Muscle of leg (tissue), 11 donors: ENCODE measurements around the gene TEAD3. TPM values are rescaled to one million over a fixed set of nuclear protein-coding genes. Genes with fewer than 3 reads are reported as not detected.

Experiments
- DNase-seq: peaks from one replicate; pipeline ENCODE4 v3.0.0; 2013
- H3K27ac ChIP-seq: one replicate; pipeline ENCODE4 v1.5.1; 2013; ENCODE audit warnings: mild to moderate bottlenecking, low read length, control low read depth
- H3K27me3 ChIP-seq: one replicate; pipeline ENCODE4 v1.6.1; 2013; ENCODE audit warnings: low read length; ENCODE audit not compliant: control insufficient read depth, insufficient read depth
- H3K36me3 ChIP-seq: one replicate; pipeline ENCODE4 v1.6.1; 2013; ENCODE audit warnings: low read length; ENCODE audit not compliant: control insufficient read depth, insufficient read depth
- H3K4me1 ChIP-seq: one replicate; pipeline ENCODE4 v1.6.1; 2013; ENCODE audit warnings: low read length; ENCODE audit not compliant: control insufficient read depth, insufficient read depth
- H3K4me3 ChIP-seq: one replicate; pipeline ENCODE4 v1.5.1; 2013; ENCODE audit warnings: low read length, control low read depth
- H3K9me3 ChIP-seq: replicated peaks from 2 replicates; pipeline ENCODE4 v1.6.1; 2013; ENCODE audit warnings: low read depth, low read length; ENCODE audit not compliant: control insufficient read depth
- WGBS: methylation state at CpG from one replicate; pipeline ENCODE4 v1.1.5; 2013; ENCODE audit warnings: missing lambda C conversion rate; ENCODE audit not compliant: insufficient coverage; 5-methylcytosine and 5-hydroxymethylcytosine counted together
- polyA plus RNA-seq, 8 donors: library from polyadenylated mRNA; unstranded; fragments of 120-200 nt; gene quantifications; one replicate each; pipeline versions ENCODE4 v1.2.1 to v1.2.3, GENCODE V29; 2013; ENCODE audit warnings: inconsistent platforms in 1 of 8, low replicate concordance in 1 of 8; ENCODE audit not compliant: insufficient read length in 8 of 8, insufficient read depth in 1 of 8
- total RNA-seq: library from RNA; stranded (reverse); fragments of 120-200 nt; gene quantifications from one replicate; pipeline ENCODE4 v1.2.4, GENCODE V29; 2013

The TEAD3 gene
- total and polyA plus RNA-seq, 9 donors, result 20.6 to 76.6 (median 52.2) TPM

GRCh38 chr6:35492974-35493284, 4.0 kb downstream of the TEAD3 start:
- Histone ChIP-seq H3K9me3 (no peaks in the 10 kb centered on the region), H3K27ac (peak overlapping the region; percentile 89), H3K36me3 (peaks cover 2% of the 10 kb centered on the region), H3K27me3 (peaks cover 16% of the 10 kb centered on the region), H3K4me1 (peaks cover 77% of the 10 kb centered on the region), H3K4me3 (no peak overlapping the region)
- no peak for DNase-seq
- 59% methylated on average over 3 of the region's 7 CpGs for WGBS

- H3K27ac ChIP-seq, result peak overlapping the region; percentile 89
- no peaks in the 10 kb centered on the region for H3K9me3 ChIP-seq
- H3K36me3 ChIP-seq, result peaks cover 2% of the 10 kb centered on the region
- H3K4me3 ChIP-seq, result no peak overlapping the region
- H3K4me1 ChIP-seq, result peaks cover 77% of the 10 kb centered on the region
- no CpG with 5 or more reads among the region's 7 CpGs for WGBS
- peaks cover 13% of the 10 kb centered on the region for H3K27me3 ChIP-seq
- DNase-seq, result peak; percentile 73
Observed at GRCh38 chr6:35492258-35492973, 4.5 kb downstream of the TEAD3 start.

GRCh38 chr6:35491558-35492257, 5.2 kb downstream of the TEAD3 start:
- H3K4me1 ChIP-seq, result peaks cover 81% of the 10 kb centered on the region
- DNase-seq, result no peak
- H3K9me3 ChIP-seq, result no peaks in the 10 kb centered on the region
- peak overlapping the region; percentile 89 for H3K27ac ChIP-seq
- 10% methylated on average over 2 of the region's 5 CpGs for WGBS
- H3K36me3 ChIP-seq, result peaks cover 2% of the 10 kb centered on the region
- peaks cover 13% of the 10 kb centered on the region for H3K27me3 ChIP-seq
- no peak overlapping the region for H3K4me3 ChIP-seq

- H3K9me3 ChIP-seq, result no peaks in the 10 kb centered on the region
- DNase-seq, result no peak
- WGBS, result 30% methylated on average over 8 of the region's 8 CpGs
- peaks cover 7% of the 10 kb centered on the region for H3K36me3 ChIP-seq
- peak overlapping the region; percentile 89 for H3K27ac ChIP-seq
- no peak overlapping the region for H3K4me3 ChIP-seq
- H3K4me1 ChIP-seq, result peaks cover 87% of the 10 kb centered on the region
- H3K27me3 ChIP-seq, result peaks cover 14% of the 10 kb centered on the region
Observed at GRCh38 chr6:35490821-35491557, 5.9 kb downstream of the TEAD3 start.

GRCh38 chr6:35489995-35490791, 6.7 kb downstream of the TEAD3 start:
- 5% methylated on average over 22 of the region's 28 CpGs for WGBS
- Histone ChIP-seq H3K27me3 (peaks cover 20% of the 10 kb centered on the region), H3K27ac (peak overlapping the region; percentile 89), H3K9me3 (no peaks in the 10 kb centered on the region), H3K36me3 (peaks cover 15% of the 10 kb centered on the region), H3K4me1 (peaks cover 89% of the 10 kb centered on the region), H3K4me3 (peak overlapping the region; percentile 24)
- DNase-seq, result peak; percentile 93

GRCh38 chr6:35489066-35489465, 7.8 kb downstream of the TEAD3 start:
- peak overlapping the region; percentile 89 for H3K27ac ChIP-seq
- peaks cover 26% of the 10 kb centered on the region for H3K36me3 ChIP-seq
- no CpG with 5 or more reads among the region's 1 CpG for WGBS
- peaks cover 20% of the 10 kb centered on the region for H3K27me3 ChIP-seq
- DNase-seq, result no peak
- H3K4me1 ChIP-seq, result peaks cover 84% of the 10 kb centered on the region
- H3K9me3 ChIP-seq, result no peaks in the 10 kb centered on the region
- no peak overlapping the region for H3K4me3 ChIP-seq

GRCh38 chr6:35488517-35488862, 8.4 kb downstream of the TEAD3 start:
- no peak overlapping the region for H3K4me3 ChIP-seq
- 71% methylated on average over 7 of the region's 9 CpGs for WGBS
- DNase-seq, result no peak
- H3K36me3 ChIP-seq, result peaks cover 27% of the 10 kb centered on the region
- peak overlapping the region; percentile 67 for H3K27ac ChIP-seq
- peaks cover 80% of the 10 kb centered on the region for H3K4me1 ChIP-seq
- peaks cover 18% of the 10 kb centered on the region for H3K27me3 ChIP-seq
- H3K9me3 ChIP-seq, result no peaks in the 10 kb centered on the region

GRCh38 chr6:35487658-35488516, 9.0 kb downstream of the TEAD3 start:
- Histone ChIP-seq H3K27me3 (peaks cover 18% of the 10 kb centered on the region), H3K4me3 (no peak overlapping the region), H3K9me3 (no peaks in the 10 kb centered on the region), H3K36me3 (peaks cover 33% of the 10 kb centered on the region), H3K4me1 (peaks cover 80% of the 10 kb centered on the region), H3K27ac (peak overlapping the region; percentile 67)
- DNase-seq, result no peak
- 33% methylated on average over 6 of the region's 9 CpGs for WGBS
